Fibroblast of lung (primary cell): Measurements from ENCODE around the gene TCERG1. TPM values are rescaled to one million over a fixed set of nuclear protein-coding genes. Genes with fewer than 3 reads are reported as not detected.

Experiments
- DNase-seq, 2 donors: peaks; one replicate each; pipeline versions ENCODE4 v3.0.0 to v3.0.0-alpha.2; 2010; ENCODE audit warnings: low read depth in 2 of 2
- H2AFZ ChIP-seq: 2 replicates; pipeline ENCODE4 v1.5.1; 2012; ENCODE audit warnings: low read length, control low read depth, inconsistent platforms
- H3K27ac ChIP-seq: 2 replicates; pipeline ENCODE4 v1.5.1; 2011; ENCODE audit warnings: low read length, control low read depth; ENCODE audit not compliant: insufficient read depth
- H3K27me3 ChIP-seq: 2 replicates; pipeline ENCODE4 v1.5.1; 2011; ENCODE audit warnings: mild to moderate bottlenecking, low read length; ENCODE audit not compliant: control insufficient read depth, insufficient read depth
- H3K36me3 ChIP-seq: 2 replicates; pipeline ENCODE4 v1.5.1; 2011; ENCODE audit warnings: low read length; ENCODE audit not compliant: control insufficient read depth, insufficient read depth
- H3K4me1 ChIP-seq: 2 replicates; pipeline ENCODE4 v1.5.1; 2011; ENCODE audit warnings: low read length; ENCODE audit not compliant: control insufficient read depth, insufficient read depth; ENCODE audit errors: extremely low read depth
- H3K4me2 ChIP-seq: 2 replicates; pipeline ENCODE4 v1.5.1; 2011; ENCODE audit warnings: low read length, control low read depth; ENCODE audit not compliant: insufficient read depth; ENCODE audit errors: extremely low read depth
- H3K4me3 ChIP-seq, 4 experiments: fragments of 200-600 bp in 1 of 4; sonication (generic) in 1 of 4; replicated peaks in 1 of 4; 2 replicates each; pipeline ENCODE4 v1.5.1; 2011 to 2016; ENCODE audit warnings: low read length in 4 of 4, low read depth in 3 of 4, mild to moderate bottlenecking in 3 of 4, control low read depth in 2 of 4, inconsistent platforms in 1 of 4, mixed read lengths in 1 of 4; ENCODE audit not compliant: insufficient read depth in 1 of 4; ENCODE audit errors: control extremely low read depth in 1 of 4
- H3K79me2 ChIP-seq: 2 replicates; pipeline ENCODE4 v1.5.1; 2012; ENCODE audit warnings: mild to moderate bottlenecking, low read length, inconsistent platforms; ENCODE audit not compliant: control insufficient read depth, insufficient read depth
- H3K9ac ChIP-seq: 2 replicates; pipeline ENCODE4 v1.5.1; 2011; ENCODE audit warnings: mild to moderate bottlenecking, low read length, control low read depth; ENCODE audit not compliant: insufficient read depth
- H3K9me3 ChIP-seq: 2 replicates; pipeline ENCODE4 v1.5.1; 2012; ENCODE audit warnings: low read depth, low read length; ENCODE audit not compliant: control insufficient read depth, insufficient read depth
- H4K20me1 ChIP-seq: 2 replicates; pipeline ENCODE4 v1.5.1; 2011; ENCODE audit warnings: low read length; ENCODE audit not compliant: control insufficient read depth, insufficient read depth; ENCODE audit errors: extremely low read depth
- CTCF ChIP-seq, 2 donors: IDR thresholded peaks in 1 of 2; conservative IDR thresholded peaks in 1 of 2; 1 replicate in 1 of 2; 2 replicates in 1 of 2; pipeline ENCODE4 v1.5.1; 2011 to 2012; ENCODE audit warnings: low read length in 2 of 2, control low read depth in 1 of 2, inconsistent platforms in 1 of 2, low read depth in 1 of 2, mild to moderate bottlenecking in 1 of 2
- EZH2 ChIP-seq: IDR thresholded peaks from 2 replicates; pipeline ENCODE4 v1.5.1; 2012; ENCODE audit warnings: low read length, control low read depth, mild to moderate bottlenecking; ENCODE audit errors: missing control alignments
- polyA plus RNA-seq, 2 donors: library from polyadenylated mRNA; depleted of rRNA in 1 of 2; stranded (reverse) in 1 of 2; unstranded in 1 of 2; fragments of >200 nt; gene quantifications; 2 replicates each; pipeline ENCODE4 v1.2.1, GENCODE V29; 2011 to 2012; ENCODE audit warnings: missing spikeins in 1 of 2
- total RNA-seq: library from RNA; depleted of rRNA; stranded (reverse); fragments of >200 nt; gene quantifications from 2 replicates; pipeline ENCODE4 v1.2.1, GENCODE V29; 2014

The TCERG1 gene
- total and polyA plus RNA-seq, 2 donors (not counting 1 experiment from before 2014, with no cell fraction given): 27.2 to 32.3 TPM

GRCh38 chr5:146533260-146533857 is 86.2 kb downstream of the TCERG1 start:
- Histone ChIP-seq H3K79me2 (no peaks in the 10 kb centered on the region), H3K27ac (no peak overlapping the region), H3K36me3 (no peaks in the 10 kb centered on the region), H3K27me3 (no peaks in the 10 kb centered on the region), H3K4me1 (no peaks in the 10 kb centered on the region), H3K9ac (no peak overlapping the region), H2AFZ (no peak overlapping the region), H3K4me3 (no peak overlapping the region), H4K20me1 (no peaks in the 10 kb centered on the region), H3K9me3 (no peaks in the 10 kb centered on the region), H3K4me2 (no peak overlapping the region)
- DNase-seq: peak; percentile 54 to 60
- peak; percentile 83 to 89 for TF ChIP-seq CTCF (conservative IDR thresholded peaks at IDR 0.05 in 1 of 2, IDR thresholded peaks at IDR 0.05 in 1 of 2; ENCODE audit: low read depth in 1 of 2, low read length in 2 of 2)
- no peak for TF ChIP-seq EZH2

GRCh38 chr5:146533882-146534281 is 86.7 kb downstream of the TCERG1 start:
- Histone ChIP-seq H3K27ac (no peak overlapping the region), H3K9me3 (no peaks in the 10 kb centered on the region), H3K4me3 (no peak overlapping the region), H3K4me2 (no peak overlapping the region), H3K9ac (no peak overlapping the region), H3K36me3 (no peaks in the 10 kb centered on the region), H4K20me1 (no peaks in the 10 kb centered on the region), H3K4me1 (no peaks in the 10 kb centered on the region), H3K79me2 (no peaks in the 10 kb centered on the region), H2AFZ (no peak overlapping the region), H3K27me3 (no peaks in the 10 kb centered on the region)
- TF ChIP-seq CTCF (conservative IDR thresholded peaks at IDR 0.05 in 1 of 2, IDR thresholded peaks at IDR 0.05 in 1 of 2; ENCODE audit: low read depth in 1 of 2, low read length in 2 of 2) (no peak), EZH2 (no peak)
- no peak for DNase-seq

- no peak overlapping the region for H3K4me2 ChIP-seq
- H4K20me1 ChIP-seq: no peaks in the 10 kb centered on the region
- no peaks in the 10 kb centered on the region for H3K9me3 ChIP-seq
- no peak overlapping the region for H3K4me3 ChIP-seq
- DNase-seq: no peak
- H3K27ac ChIP-seq: no peak overlapping the region
- H3K36me3 ChIP-seq: no peaks in the 10 kb centered on the region
- H3K9ac ChIP-seq: no peak overlapping the region
- H3K79me2 ChIP-seq: no peaks in the 10 kb centered on the region
- no peaks in the 10 kb centered on the region for H3K4me1 ChIP-seq
- no peaks in the 10 kb centered on the region for H3K27me3 ChIP-seq
- H2AFZ ChIP-seq: no peak overlapping the region
- TF ChIP-seq CTCF (conservative IDR thresholded peaks at IDR 0.05 in 1 of 2, IDR thresholded peaks at IDR 0.05 in 1 of 2; ENCODE audit: low read depth in 1 of 2, low read length in 2 of 2) (no peak), EZH2 (no peak)
Measured at GRCh38 chr5:146538432-146538831, 91.3 kb downstream of the TCERG1 start.
